GM12878 (cell line): ENCODE data around the gene PRDM12.

Source experiments
- POLR2AphosphoS5 ChIP-seq: IDR thresholded peaks from 2 replicates; pipeline ENCODE4 v1.6.1; 2011; ENCODE audit warnings: mild to moderate bottlenecking, low read length, inconsistent platforms
- ZNF274 ChIP-seq: IDR thresholded peaks from one replicate; pipeline ENCODE4 v1.8.0; 2011; ENCODE audit not compliant: insufficient read length, insufficient read depth
- TF ChIP-seq, protein P1 (sequence below), 3 experiments: IDR thresholded peaks in 2 of 3; conservative IDR thresholded peaks in 1 of 3; 2 replicates each; pipeline ENCODE4 v1.5.1; 2011; ENCODE audit warnings: low read depth in 3 of 3, low read length in 3 of 3, mild to moderate bottlenecking in 3 of 3, control low read depth in 2 of 3, moderate library complexity in 2 of 3, inconsistent platforms in 1 of 3, mixed read lengths in 1 of 3; ENCODE audit not compliant: control insufficient read depth in 2 of 3, insufficient read depth in 1 of 3; ENCODE audit errors: extremely low read depth in 1 of 3

GRCh38 chr9:130728721-130729120 is 64.3 kb downstream of the PRDM12 start:
- no peak for TF ChIP-seq POLR2AphosphoS5
- no peak for TF ChIP-seq ZNF274
- TF ChIP-seq, protein P1, sequence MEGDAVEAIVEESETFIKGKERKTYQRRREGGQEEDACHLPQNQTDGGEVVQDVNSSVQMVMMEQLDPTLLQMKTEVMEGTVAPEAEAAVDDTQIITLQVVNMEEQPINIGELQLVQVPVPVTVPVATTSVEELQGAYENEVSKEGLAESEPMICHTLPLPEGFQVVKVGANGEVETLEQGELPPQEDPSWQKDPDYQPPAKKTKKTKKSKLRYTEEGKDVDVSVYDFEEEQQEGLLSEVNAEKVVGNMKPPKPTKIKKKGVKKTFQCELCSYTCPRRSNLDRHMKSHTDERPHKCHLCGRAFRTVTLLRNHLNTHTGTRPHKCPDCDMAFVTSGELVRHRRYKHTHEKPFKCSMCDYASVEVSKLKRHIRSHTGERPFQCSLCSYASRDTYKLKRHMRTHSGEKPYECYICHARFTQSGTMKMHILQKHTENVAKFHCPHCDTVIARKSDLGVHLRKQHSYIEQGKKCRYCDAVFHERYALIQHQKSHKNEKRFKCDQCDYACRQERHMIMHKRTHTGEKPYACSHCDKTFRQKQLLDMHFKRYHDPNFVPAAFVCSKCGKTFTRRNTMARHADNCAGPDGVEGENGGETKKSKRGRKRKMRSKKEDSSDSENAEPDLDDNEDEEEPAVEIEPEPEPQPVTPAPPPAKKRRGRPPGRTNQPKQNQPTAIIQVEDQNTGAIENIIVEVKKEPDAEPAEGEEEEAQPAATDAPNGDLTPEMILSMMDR (IDR thresholded peaks at IDR 0.05 in 2 of 3, conservative IDR thresholded peaks at IDR 0.05 in 1 of 3; ENCODE audit: control insufficient read depth in 2 of 3, extremely low read depth in 1 of 3, insufficient read depth in 1 of 3, low read depth in 3 of 3, low read length in 3 of 3): no peak
